H1 (cell line): Measurements from ENCODE around the gene PIGU. TPM values are rescaled to one million over a fixed set of nuclear protein-coding genes. Genes with fewer than 3 reads are reported as not detected.

Source experiments
- CTCF ChIA-PET: fragments of 300-600 bp; sonication (Branson Sonifier 250); formaldehyde crosslinking; loops from one replicate; lab custom pipeline; 2021; ENCODE audit not compliant: partially characterized antibody; lab: Charles Lee
- POLR2A ChIA-PET: fragments of 300-600 bp; sonication (Branson Sonifier 250); formaldehyde crosslinking; loops from one replicate; lab custom pipeline; 2021; ENCODE audit warnings: inconsistent platforms; ENCODE audit not compliant: partially characterized antibody; lab: Charles Lee
- DNase-seq, 2 experiments: peaks; one replicate each; pipeline versions ENCODE4 v3.0.0 to v3.0.0-alpha.2; 2010 to 2022; ENCODE audit warnings: low spot score in 2 of 2, low read depth in 1 of 2, mixed read lengths in 1 of 2
- FAIRE-seq: peaks from 2 replicates; lab custom pipeline; 2011; peaks lifted over from hg19 to GRCh38; lab: Jason Lieb, UNC
- H2AFZ ChIP-seq: 2 replicates; pipeline ENCODE4 v1.8.1; 2012; ENCODE audit warnings: low read length, inconsistent platforms
- H2AK5ac ChIP-seq: 2 replicates; pipeline ENCODE4 v1.6.1; 2013; ENCODE audit warnings: low read depth, low read length
- H2BK120ac ChIP-seq: replicated peaks from 2 replicates; pipeline ENCODE3; 2013; ENCODE audit warnings: low read depth, low read length, inconsistent platforms
- H2BK12ac ChIP-seq: 2 replicates; pipeline ENCODE4 v1.6.1; 2013; ENCODE audit warnings: low read depth, low read length
- H2BK15ac ChIP-seq: 2 replicates; pipeline ENCODE4 v1.6.1; 2013; ENCODE audit warnings: low read length
- H2BK20ac ChIP-seq: 2 replicates; pipeline ENCODE4 v1.6.1; 2013; ENCODE audit warnings: low read length
- H2BK5ac ChIP-seq: 2 replicates; pipeline ENCODE4 v1.6.1; 2013; ENCODE audit warnings: low read depth, low read length
- H3K14ac ChIP-seq: 2 replicates; pipeline ENCODE4 v1.6.1; 2013; ENCODE audit warnings: inconsistent platforms; ENCODE audit not compliant: insufficient read length
- H3K18ac ChIP-seq: 2 replicates; pipeline ENCODE4 v1.6.1; 2013; ENCODE audit warnings: low read length; ENCODE audit errors: extremely low read depth
- H3K23ac ChIP-seq: 2 replicates; pipeline ENCODE4 v1.6.1; 2013; ENCODE audit warnings: inconsistent platforms; ENCODE audit not compliant: insufficient read length
- H3K23me2 ChIP-seq: 2 replicates; pipeline ENCODE4 v1.6.1; 2013; ENCODE audit warnings: low read depth, low read length
- H3K27ac ChIP-seq: 2 replicates; pipeline ENCODE4 v1.6.1; 2011; ENCODE audit warnings: low read depth, low read length, inconsistent platforms
- H3K27me3 ChIP-seq, 4 experiments: replicated peaks in 1 of 4; 1 replicate in 1 of 4; 2 replicates in 3 of 4; pipeline versions ENCODE4 v1.6.1 to v1.8.1; 2011 to 2013; ENCODE audit warnings: low read length in 3 of 4, mild to moderate bottlenecking in 3 of 4, inconsistent platforms in 2 of 4, mixed read lengths in 2 of 4, moderate library complexity in 1 of 4; ENCODE audit not compliant: control insufficient read depth in 3 of 4, insufficient read depth in 3 of 4; ENCODE audit errors: extremely low read depth in 1 of 4
- H3K36me3 ChIP-seq, 4 experiments: 2 replicates each; pipeline versions ENCODE4 v1.6.1 to v1.8.1; 2011 to 2013; ENCODE audit warnings: mild to moderate bottlenecking in 4 of 4, low read length in 3 of 4, moderate library complexity in 2 of 4, control low read depth in 1 of 4, inconsistent platforms in 1 of 4; ENCODE audit not compliant: insufficient read depth in 4 of 4, control insufficient read depth in 2 of 4
- H3K4ac ChIP-seq: replicated peaks from 2 replicates; pipeline ENCODE3; 2013; ENCODE audit warnings: low read length, low read depth, mixed read lengths, inconsistent platforms; ENCODE audit not compliant: insufficient read length
- H3K4me1 ChIP-seq, 4 experiments: replicated peaks in 1 of 4; 1 replicate in 1 of 4; 2 replicates in 3 of 4; pipeline versions ENCODE4 v1.6.1 to v1.8.1; 2011 to 2013; ENCODE audit warnings: low read length in 3 of 4, inconsistent platforms in 2 of 4, mixed read lengths in 1 of 4; ENCODE audit not compliant: insufficient read depth in 4 of 4, control insufficient read depth in 3 of 4
- H3K4me2 ChIP-seq, 2 experiments: 2 replicates each; pipeline versions ENCODE4 v1.6.1 to v1.8.1; 2011 to 2013; ENCODE audit warnings: low read depth in 2 of 2, low read length in 2 of 2, control low read depth in 1 of 2, inconsistent platforms in 1 of 2, mild to moderate bottlenecking in 1 of 2; ENCODE audit not compliant: insufficient read depth in 1 of 2
- H3K4me3 ChIP-seq, 4 experiments: fragments of 200-600, 300-600 bp in 1 of 4; sonication (generic), shearing (Covaris generic), sonication (Bioruptor Twin) in 1 of 4; 2 replicates each; pipeline versions ENCODE4 v1.5.1 to v1.8.1; 2011 to 2016; ENCODE audit warnings: low read length in 4 of 4, low read depth in 3 of 4, control low read depth in 2 of 4, inconsistent platforms in 2 of 4, mild to moderate bottlenecking in 2 of 4, mixed read lengths in 1 of 4, moderate library complexity in 1 of 4; ENCODE audit not compliant: insufficient read depth in 2 of 4; ENCODE audit errors: extremely low read depth in 1 of 4
- H3K56ac ChIP-seq: replicated peaks from 2 replicates; pipeline ENCODE3; 2013; ENCODE audit warnings: low read depth, mild to moderate bottlenecking, mixed read lengths, low read length, inconsistent platforms; ENCODE audit not compliant: insufficient read length
- H3K79me1 ChIP-seq: 2 replicates; pipeline ENCODE4 v1.6.1; 2013; ENCODE audit warnings: low read depth, low read length, control low read depth
- H3K79me2 ChIP-seq, 2 experiments: 2 replicates each; pipeline versions ENCODE4 v1.6.1 to v1.8.1; 2012 to 2013; ENCODE audit warnings: low read length in 2 of 2, mild to moderate bottlenecking in 2 of 2, inconsistent platforms in 1 of 2; ENCODE audit not compliant: insufficient read depth in 2 of 2, control insufficient read depth in 1 of 2
- H3K9ac ChIP-seq, 4 experiments: replicated peaks in 1 of 4; 1 replicate in 1 of 4; 2 replicates in 3 of 4; pipeline versions ENCODE4 v1.6.1 to v1.8.1; 2011 to 2013; ENCODE audit warnings: low read depth in 3 of 4, low read length in 3 of 4, control low read depth in 2 of 4, mild to moderate bottlenecking in 2 of 4, moderate library complexity in 2 of 4, inconsistent platforms in 1 of 4; ENCODE audit errors: extremely low read depth in 1 of 4
- H3K9me3 ChIP-seq, 2 experiments: 2 replicates each; pipeline versions ENCODE4 v1.6.1 to v1.8.1; 2012 to 2013; ENCODE audit warnings: mild to moderate bottlenecking in 2 of 2, moderate library complexity in 2 of 2, control low read depth in 1 of 2, inconsistent platforms in 1 of 2, low read depth in 1 of 2, low read length in 1 of 2, mixed read lengths in 1 of 2; ENCODE audit not compliant: insufficient read depth in 2 of 2
- H4K20me1 ChIP-seq, 2 experiments: replicated peaks in 1 of 2; 2 replicates each; pipeline versions ENCODE3 to v1.8.1; 2011 to 2013; ENCODE audit warnings: inconsistent platforms in 2 of 2, low read length in 2 of 2, mild to moderate bottlenecking in 1 of 2; ENCODE audit not compliant: insufficient read depth in 2 of 2, control insufficient read depth in 1 of 2
- H4K5ac ChIP-seq: 2 replicates; pipeline ENCODE4 v1.6.1; 2013; ENCODE audit warnings: low read length, low read depth, mixed read lengths, inconsistent platforms; ENCODE audit not compliant: insufficient read length
- H4K8ac ChIP-seq: 2 replicates; pipeline ENCODE4 v1.8.0; 2013; ENCODE audit warnings: mild to moderate bottlenecking, moderate library complexity, low read length, inconsistent platforms; ENCODE audit not compliant: insufficient read depth; ENCODE audit errors: extremely low read depth
- H4K91ac ChIP-seq: replicated peaks from 2 replicates; pipeline ENCODE3; 2013; ENCODE audit warnings: low read length, mixed read lengths, inconsistent platforms; ENCODE audit not compliant: insufficient read length
- BCL11A ChIP-seq, 2 experiments: IDR thresholded peaks; one replicate each; pipeline ENCODE4 v1.6.1; 2011; ENCODE audit warnings: low read depth in 2 of 2, low read length in 2 of 2, mild to moderate bottlenecking in 2 of 2
- CTBP2 ChIP-seq: IDR thresholded peaks from 2 replicates; pipeline ENCODE4 v1.7.0; 2011; ENCODE audit warnings: borderline replicate concordance, mild to moderate bottlenecking, moderate library complexity, mixed read lengths, low read length; ENCODE audit not compliant: insufficient read depth, insufficient read length
- HDAC2 ChIP-seq, 2 experiments: fragments of 300-600 bp in 1 of 2; sonication (generic) in 1 of 2; IDR thresholded peaks; 2 replicates each; pipeline ENCODE4 v1.6.1; 2011 to 2012; ENCODE audit warnings: low read depth in 2 of 2, low read length in 2 of 2, mild to moderate bottlenecking in 2 of 2, moderate library complexity in 2 of 2, borderline replicate concordance in 1 of 2, inconsistent platforms in 1 of 2
- SIX5 ChIP-seq: IDR thresholded peaks from 2 replicates; pipeline ENCODE4 v1.6.1; 2011; ENCODE audit warnings: mild to moderate bottlenecking, low read depth, low read length
- SUZ12 ChIP-seq: fragments of 200-600 bp; sonication (generic); IDR thresholded peaks from 2 replicates; pipeline ENCODE4 v1.6.1; 2012; ENCODE audit warnings: mild to moderate bottlenecking, inconsistent platforms, low read length, moderate library complexity, mixed read lengths
- TAF1 ChIP-seq: IDR thresholded peaks from 2 replicates; pipeline ENCODE4 v1.6.1; 2011; ENCODE audit warnings: mild to moderate bottlenecking, low read depth, low read length
- TAF7 ChIP-seq: optimal IDR thresholded peaks from 2 replicates; pipeline ENCODE3; 2011; ENCODE audit warnings: low read depth, mild to moderate bottlenecking, inconsistent platforms, low read length, moderate library complexity, borderline replicate concordance
- WGBS, 2 experiments: shearing (Covaris generic) in 1 of 2; methylation state at CpG; one replicate each; pipeline versions ENCODE4 v1.1.6 to v1.1.7; 2013 to 2015; ENCODE audit warnings: low lambda C conversion rate in 2 of 2, mixed read lengths in 2 of 2, inconsistent platforms in 1 of 2, low coverage in 1 of 2, missing lambda C conversion rate in 1 of 2; ENCODE audit not compliant: insufficient replicate concordance in 2 of 2, insufficient coverage in 1 of 2, insufficient read length in 1 of 2; ENCODE audit errors: extremely low coverage in 1 of 2, missing lambda C conversion rate in 1 of 2; 5-methylcytosine and 5-hydroxymethylcytosine counted together
- polyA plus RNA-seq, 7 experiments: library from polyadenylated mRNA; depleted of rRNA in 3 of 7; stranded (reverse) in 5 of 7; unstranded in 2 of 7; fragments of >200 nt in 5 of 7; fragments of 200-250 nt in 2 of 7; gene quantifications; 1 replicate in 5 of 7; 2 replicates in 1 of 7; 4 replicates in 1 of 7; pipeline versions ENCODE4 v1.2.1 to v1.2.3, GENCODE V29; 2011 to 2013; ENCODE audit warnings: missing spikeins in 2 of 7, mixed read lengths in 2 of 7
- total RNA-seq: library from RNA; stranded (reverse); fragmentation: NEBNext Ultra II Directional; extraction: Animal tissue kit (Norgen Biotek cat#: 25700); gene quantifications from 2 replicates; pipeline ENCODE4 v1.2.1, GENCODE V29; 2021

The PIGU gene
- total and polyA plus RNA-seq, 2 of the 8 experiments (the other 6 are each of a cell fraction or from before 2014, with no cell fraction given): 28.3 to 117 TPM

DNA sequence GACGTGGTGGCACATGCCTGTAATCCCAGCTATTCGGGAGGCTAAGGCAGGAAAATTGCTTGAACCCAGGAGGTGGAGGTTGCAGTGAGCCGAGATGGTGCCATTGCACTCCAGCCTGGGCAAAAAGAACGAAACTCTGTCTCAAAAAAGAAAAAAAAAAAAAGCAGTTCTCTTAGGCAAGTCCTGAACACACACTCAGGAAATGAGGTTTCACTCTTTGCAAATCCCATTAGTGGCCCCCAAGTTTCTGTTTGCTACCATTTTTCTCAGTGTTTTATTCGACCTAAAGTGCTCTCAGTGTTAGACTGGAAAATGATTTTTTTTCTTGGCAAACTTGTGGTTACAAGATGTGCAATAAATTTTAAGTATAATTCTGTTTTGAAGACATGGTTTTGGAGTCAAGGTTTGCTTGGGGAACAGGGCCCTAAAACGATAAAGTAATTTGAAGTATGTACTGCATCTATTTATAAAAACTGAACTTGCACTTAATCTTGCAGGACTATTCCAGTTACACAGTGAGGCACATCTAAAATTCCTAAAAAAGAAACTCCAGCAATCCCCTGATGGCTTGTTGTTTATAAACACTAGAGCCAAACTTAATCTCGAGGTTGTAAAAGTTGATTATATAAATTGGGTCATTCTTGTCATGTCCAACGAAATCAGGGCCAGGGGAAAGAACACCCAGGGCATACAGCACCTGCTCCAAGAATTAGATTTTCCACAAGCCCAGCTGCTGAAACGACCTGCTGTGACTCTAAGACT, 75.8 kb downstream of the PIGU start:
- H3K18ac ChIP-seq: no peak overlapping the region
- H3K9ac ChIP-seq: no peak overlapping the region
- no peaks in the 10 kb centered on the region for H3K36me3 ChIP-seq
- no peak overlapping the region for H2AK5ac ChIP-seq
- FAIRE-seq (no peak), DNase-seq (no peak)
- H3K4me1 ChIP-seq: no peaks in the 10 kb centered on the region
- no peak overlapping the region for H2BK120ac ChIP-seq
- H3K9me3 ChIP-seq: no peaks in the 10 kb centered on the region
- no peaks in the 10 kb centered on the region for H3K27me3 ChIP-seq
- no peaks in the 10 kb centered on the region; the same call in 1 of the 2 replicates for H3K23me2 ChIP-seq
- no peak overlapping the region for H2BK5ac ChIP-seq
- H3K4me2 ChIP-seq: no peak overlapping the region
- H4K20me1 ChIP-seq: no peaks in the 10 kb centered on the region
- no peak overlapping the region for H3K27ac ChIP-seq
- H3K14ac ChIP-seq: no peak overlapping the region
- no peak overlapping the region for H2AFZ ChIP-seq
- no peak overlapping the region for H3K23ac ChIP-seq
- H3K56ac ChIP-seq: no peak overlapping the region
- 89% methylated on average over 9 of the region's 9 CpGs; no CpG with 5 or more reads in 1 of the 2 experiments for WGBS, 2 experiments
- H2BK12ac ChIP-seq: no peak overlapping the region
- H3K79me2 ChIP-seq: no peaks in the 10 kb centered on the region
- no peak overlapping the region for H2BK15ac ChIP-seq
- ChIA-PET CTCF (interaction anchor here (1.2 kb wide), 1 partner anchor 17 kb away, joined by 3 read pairs; no protein-coding TSS in a partner anchor), POLR2A (no interaction called here)
- H4K91ac ChIP-seq: no peak overlapping the region
- H4K5ac ChIP-seq: no peak overlapping the region
- no peak overlapping the region for H3K4me3 ChIP-seq
- no peak overlapping the region for H3K4ac ChIP-seq
- H2BK20ac ChIP-seq: no peak overlapping the region
- no peaks in the 10 kb centered on the region for H3K79me1 ChIP-seq
- no peak overlapping the region for H4K8ac ChIP-seq
- TF ChIP-seq HDAC2 (IDR thresholded peaks at IDR 0.05; ENCODE audit: borderline replicate concordance in 1 of 2, low read depth in 2 of 2, low read length in 2 of 2) (no peak), BCL11A (IDR thresholded peaks at IDR 0.05; ENCODE audit: low read depth in 2 of 2, low read length in 2 of 2) (no peak), TAF7 (no peak), CTBP2 (no peak), SIX5 (no peak), SUZ12 (no peak), TAF1 (no peak)
